ENCODE measurements around the gene OR1J2.
"Not testable (repeated sequence)": the region's sequence is repeated elsewhere in the genome, so short reads cannot be mapped to it uniquely, and the experiment has no call there.

OR1J2 gene

DNA sequence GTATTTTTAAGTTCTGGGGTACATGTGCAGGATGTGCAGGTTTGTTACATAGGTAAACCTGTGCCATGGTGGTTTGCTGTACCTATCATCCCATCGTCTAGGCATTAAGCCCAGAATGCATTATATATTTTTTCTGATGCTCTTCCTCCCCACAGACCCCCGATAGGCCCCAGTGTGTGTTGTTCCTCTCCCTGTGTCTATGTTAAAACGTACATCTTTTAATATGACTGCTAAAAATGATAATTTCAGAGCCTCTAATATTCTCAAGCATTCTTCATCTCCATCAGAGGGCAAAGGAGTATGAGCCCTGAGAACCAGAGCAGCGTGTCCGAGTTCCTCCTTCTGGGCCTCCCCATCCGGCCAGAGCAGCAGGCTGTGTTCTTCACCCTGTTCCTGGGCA lies at the start of gene OR1J2:
Gene OR1J2, plus strand, starts transcription at position 301 of the 400 bp plus-strand sequence. Its CDS starts 0 bp downstream, at position 301.
- no peak for DNase-seq

- peak; percentile 1 for DNase-seq
Measured at GRCh38 chr9:122463828-122464632, 46.6 kb upstream of the OR1J2 start.

DNA sequence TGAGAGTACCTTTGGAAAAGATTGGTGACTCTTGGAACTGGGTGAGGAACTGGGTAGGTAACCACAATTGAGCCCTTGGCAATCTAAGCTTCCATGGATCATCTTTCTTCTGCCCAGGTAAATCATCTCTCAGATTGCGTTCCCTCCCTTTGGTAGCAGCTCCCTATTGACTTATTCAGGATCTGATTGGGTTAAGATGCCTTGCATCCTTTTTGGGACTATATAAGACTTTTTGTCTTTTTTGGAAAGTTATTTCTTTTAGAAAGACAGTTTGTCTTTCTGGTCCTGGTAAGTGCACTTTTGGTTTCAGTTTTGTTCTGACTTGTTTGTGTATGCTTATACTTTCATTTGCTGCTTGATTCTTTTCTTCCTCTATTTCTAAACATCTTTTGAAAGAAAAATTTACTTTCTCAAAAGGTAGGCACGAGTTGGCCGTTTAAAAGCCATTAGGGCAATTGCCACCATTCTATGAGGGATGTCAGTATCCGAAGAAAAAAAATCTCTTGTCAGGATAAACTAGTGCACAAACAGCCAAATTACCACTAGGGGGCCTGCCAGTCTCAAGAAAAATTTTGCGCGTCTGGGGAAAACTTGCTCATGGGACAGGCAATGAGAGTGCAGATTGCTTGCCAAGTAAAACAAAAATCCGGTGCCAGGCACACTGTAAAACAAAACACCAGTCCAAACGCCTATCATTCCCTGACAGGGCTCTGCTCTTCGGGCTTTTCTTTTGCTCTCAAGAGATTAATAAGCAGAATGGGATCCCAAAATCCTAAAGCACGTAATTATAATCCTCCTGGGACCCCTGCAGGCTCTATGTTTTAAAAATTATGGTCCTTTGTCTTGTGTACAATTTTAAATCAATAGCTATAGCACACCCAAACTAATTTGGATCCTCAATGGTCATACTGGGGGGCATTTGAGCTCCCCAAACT lies 45.7 kb upstream of the OR1J2 start:
- peak; percentile 57 for DNase-seq

DNA sequence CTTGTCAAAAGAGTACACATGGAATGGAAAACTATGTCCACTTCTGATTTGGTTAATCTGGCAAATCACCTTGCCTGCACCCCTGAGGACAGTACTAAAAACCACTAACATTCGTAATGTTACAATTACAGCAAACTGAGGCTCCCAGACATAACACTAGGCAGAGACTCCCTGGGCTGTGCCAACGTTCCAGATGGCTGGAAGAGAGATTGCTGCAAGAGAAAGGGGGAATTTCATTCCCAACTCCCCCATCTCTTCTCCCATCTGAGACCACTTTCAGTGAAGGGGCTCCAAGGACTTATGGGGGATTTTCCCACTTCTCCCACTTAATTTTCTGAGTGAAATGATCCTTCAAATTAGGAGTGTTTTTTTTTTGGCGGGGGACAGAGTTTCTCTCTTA lies 44.1 kb upstream of the OR1J2 start:
- no peak for DNase-seq

DNA sequence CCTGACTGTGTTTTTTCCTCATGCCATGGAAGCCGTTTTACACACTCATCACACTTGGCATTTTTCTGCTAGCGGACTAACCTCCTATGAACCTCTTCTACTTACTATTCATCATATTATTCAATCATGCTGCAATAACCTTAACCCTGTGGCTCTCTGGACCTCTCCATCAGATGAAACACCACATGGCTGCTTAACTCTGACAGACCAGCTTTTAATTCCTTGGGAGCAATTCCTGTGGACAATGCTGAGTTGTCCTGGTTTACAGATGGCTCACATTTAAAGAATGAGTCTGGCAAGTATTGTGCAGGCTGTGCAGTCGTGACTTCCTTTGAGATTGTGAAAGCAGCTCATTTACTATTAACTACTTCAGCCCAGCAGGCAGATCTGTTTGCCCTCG lies 41.9 kb upstream of the OR1J2 start:
- no peak for DNase-seq

GRCh38 chr9:122474561-122474960 lies 36.0 kb upstream of the OR1J2 start:
- DNase-seq, result no peak

- no peak for DNase-seq
Measured at GRCh38 chr9:122475717-122476116, 34.9 kb upstream of the OR1J2 start.

DNA sequence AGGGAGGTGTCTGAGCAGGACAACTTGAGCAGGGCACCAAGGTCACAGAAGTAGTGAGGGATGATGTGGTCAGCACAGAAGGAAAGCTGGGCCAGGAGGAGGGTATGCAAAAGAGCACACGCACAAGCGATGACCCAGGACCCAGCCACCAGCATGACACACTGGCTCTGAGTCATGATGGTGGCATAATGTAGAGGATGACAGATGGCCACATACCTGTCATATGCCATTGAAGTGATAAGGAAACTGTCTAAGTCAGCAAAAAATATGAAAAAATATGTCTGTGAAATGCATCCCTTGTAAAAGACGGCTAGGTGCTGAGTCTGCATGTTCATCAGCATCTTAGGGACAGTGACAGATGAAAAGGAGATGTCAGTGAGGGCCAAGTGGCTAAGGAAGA lies 33.3 kb upstream of the OR1J2 start:
- DNase-seq, result no peak

DNA sequence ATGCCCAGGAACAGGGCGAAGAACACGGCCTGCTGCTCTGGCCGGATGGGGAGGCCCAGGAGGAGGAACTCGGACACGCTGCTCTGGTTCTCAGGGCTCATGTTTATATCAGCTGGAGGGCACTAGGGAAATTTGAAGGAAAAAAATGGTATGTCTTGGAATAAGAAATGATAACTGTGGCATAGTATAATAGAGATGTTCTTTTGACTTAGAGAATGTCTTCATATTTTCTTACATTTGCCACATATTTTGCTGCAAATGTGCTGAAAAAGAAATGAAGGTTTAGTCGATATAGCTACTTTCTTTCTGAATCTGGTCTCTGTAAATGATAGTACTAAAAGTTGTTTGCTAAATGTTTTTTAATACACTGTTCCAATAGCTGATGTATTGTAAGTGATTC lies 32.8 kb upstream of the OR1J2 start, which contains the start of gene OR1J1:
Gene OR1J1, minus strand, starts transcription at position 101 of the 400 bp plus-strand sequence. Its CDS starts 0 bp downstream, at position 101.
- no peak for DNase-seq

- DNase-seq, result no peak
Measured at GRCh38 chr9:122479062-122479461, 31.5 kb upstream of the OR1J2 start.

- DNase-seq, result no peak
Measured at GRCh38 chr9:122498883-122499288, 11.7 kb upstream of the OR1J2 start.

DNA sequence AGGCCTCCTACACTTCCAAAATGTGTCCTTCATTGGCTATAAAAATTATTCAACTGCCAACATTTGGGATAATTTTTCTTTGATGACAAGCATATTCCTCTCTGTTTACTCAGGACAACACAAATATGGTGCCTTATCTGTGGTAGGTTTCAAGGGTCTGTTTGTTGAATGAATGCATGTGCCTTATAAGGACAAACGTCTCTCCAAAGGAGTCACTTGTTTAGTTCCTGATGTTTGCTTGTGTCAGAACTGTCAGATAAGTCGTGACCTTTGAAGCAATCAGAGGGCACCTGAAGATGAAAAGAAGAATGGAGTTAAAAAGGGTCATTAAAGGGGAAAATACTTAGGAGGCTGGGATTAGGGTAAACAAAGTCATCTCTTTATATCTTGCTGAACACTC lies 3.6 kb upstream of the OR1J2 start:
- DNase-seq, result no peak

DNA sequence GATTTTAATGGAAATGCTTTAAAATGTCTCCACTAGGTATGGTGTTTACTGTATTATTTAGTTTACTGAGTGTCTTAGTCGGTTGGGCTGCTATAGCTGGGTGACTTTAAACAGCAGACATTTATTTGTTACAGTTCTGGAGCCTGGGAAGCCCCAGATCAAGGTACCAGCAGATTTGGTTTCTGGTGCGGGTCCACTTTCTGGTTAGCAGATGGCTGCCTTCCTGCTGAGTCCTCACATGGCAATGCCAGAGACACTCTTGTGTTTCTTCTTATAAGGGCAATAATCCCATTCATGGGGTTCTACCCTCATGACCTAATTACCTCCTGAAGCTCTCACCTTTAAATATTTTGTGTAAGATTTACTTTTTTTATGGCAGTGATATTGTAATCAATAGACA lies 7.6 kb downstream of the OR1J2 start:
- no peak for DNase-seq

DNA sequence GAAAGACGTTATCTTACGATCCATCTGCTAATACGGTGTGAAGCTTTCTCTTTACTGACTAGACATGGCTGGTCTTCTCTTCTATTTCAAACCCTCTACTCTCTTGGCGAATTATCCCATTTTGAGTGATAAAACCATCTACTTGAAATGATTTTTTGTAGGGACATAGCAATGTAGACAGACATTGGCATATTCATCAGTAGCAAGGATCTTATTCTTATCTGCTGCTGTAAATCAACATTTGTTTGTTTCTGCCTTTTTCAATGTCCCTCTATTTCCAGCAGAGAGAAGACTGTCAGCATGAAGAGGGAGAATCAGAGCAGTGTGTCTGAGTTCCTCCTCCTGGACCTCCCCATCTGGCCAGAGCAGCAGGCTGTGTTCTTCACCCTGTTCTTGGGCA lies 8.2 kb downstream of the OR1J2 start, which contains the start of gene OR1J4:
Gene OR1J4, plus strand, starts transcription at position 301 of the 400 bp plus-strand sequence. Its CDS starts 0 bp downstream, at position 301.
- no peak for DNase-seq

DNA sequence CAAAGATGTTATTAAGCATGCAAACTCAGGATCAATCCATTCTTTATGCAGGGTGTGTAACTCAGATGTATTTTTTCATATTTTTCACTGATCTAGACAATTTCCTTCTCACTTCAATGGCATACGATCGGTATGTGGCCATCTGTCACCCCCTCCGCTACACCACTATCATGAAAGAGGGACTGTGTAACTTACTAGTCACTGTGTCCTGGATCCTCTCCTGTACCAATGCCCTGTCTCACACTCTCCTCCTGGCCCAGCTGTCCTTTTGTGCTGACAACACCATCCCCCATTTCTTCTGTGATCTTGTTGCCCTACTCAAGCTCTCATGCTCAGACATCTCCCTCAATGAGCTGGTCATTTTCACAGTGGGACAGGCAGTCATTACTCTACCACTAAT lies 8.8 kb downstream of the OR1J2 start:
- DNase-seq, result no peak

- DNase-seq, result no peak
Measured at GRCh38 chr9:122526602-122527001, 16.0 kb downstream of the OR1J2 start.

GRCh38 chr9:122527193-122527592 lies 16.6 kb downstream of the OR1J2 start, which contains the start of gene OR1N1:
TSS of gene OR1N1 (minus strand) at chr9:122527293. CDS start at chr9:122527293, 0 bp downstream.
- DNase-seq, result no peak

GRCh38 chr9:122531157-122531556 lies 20.6 kb downstream of the OR1J2 start:
- not testable (repeated sequence) for DNase-seq

- no peak for DNase-seq
Measured at GRCh38 chr9:122536134-122536533, 25.5 kb downstream of the OR1J2 start.

- not testable (repeated sequence) for DNase-seq
Measured at GRCh38 chr9:122537066-122537465, 26.5 kb downstream of the OR1J2 start.

DNA sequence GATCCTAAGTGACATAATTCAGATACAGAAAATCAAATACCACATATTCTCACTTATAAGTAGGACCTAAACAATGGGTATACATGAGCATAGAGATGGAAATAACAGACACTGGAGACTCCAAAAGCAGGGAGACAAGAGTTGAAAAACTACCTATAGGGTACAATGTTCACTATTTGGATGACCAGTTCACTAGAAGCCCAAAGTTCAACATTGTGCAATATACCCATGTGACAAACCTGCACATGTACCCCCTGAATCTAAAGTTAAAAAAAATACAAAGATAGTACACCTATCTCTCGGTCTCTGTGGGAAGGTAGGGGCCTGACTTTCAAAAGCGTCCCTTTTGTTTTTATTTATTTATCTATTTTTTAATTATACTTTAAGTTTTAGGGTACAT lies 28.2 kb downstream of the OR1J2 start:
- no peak for DNase-seq

DNA sequence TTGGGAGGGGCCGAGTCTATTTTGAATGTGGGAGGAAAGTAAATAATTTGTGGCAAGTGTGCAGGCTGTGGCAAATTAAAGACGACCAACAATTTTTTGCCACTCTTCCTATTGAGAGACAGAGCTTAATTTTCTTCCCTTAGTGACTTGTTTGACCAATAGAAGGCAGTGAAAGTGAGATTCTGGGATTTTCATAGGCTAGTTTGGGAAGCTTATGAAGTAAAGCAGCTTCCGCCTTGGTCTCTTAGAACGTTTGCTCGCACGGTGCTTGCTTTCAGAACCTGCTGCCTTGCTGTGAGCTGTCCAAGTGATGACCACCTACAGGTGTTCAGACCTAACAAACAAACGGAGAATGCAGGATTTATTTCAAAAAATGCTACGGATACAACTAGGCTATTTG lies 35.6 kb downstream of the OR1J2 start:
- DNase-seq, result no peak

- DNase-seq, result no peak
Measured at GRCh38 chr9:122551371-122551770, 40.8 kb downstream of the OR1J2 start.
